Pancreas (tissue), 10 donors: ENCODE measurements around the gene KIAA0319L. TPM values are rescaled to one million over a fixed set of nuclear protein-coding genes. Genes with fewer than 3 reads are reported as not detected.

Source experiments
- ATAC-seq, 4 donors: fragments of 200-7000 bp; cut with Tn5 transposase; one replicate each; pipeline versions ENCODE4 v1.8.0 to v1.9.1; 2020; ENCODE audit warnings: mild to moderate bottlenecking in 4 of 4, moderate library complexity in 4 of 4
- DNase-seq, 6 donors: peaks; one replicate each; pipeline ENCODE4 v3.0.0-alpha.2; 2020
- FAIRE-seq: peaks from 2 replicates; lab custom pipeline; 2012; peaks lifted over from hg19 to GRCh38; lab: Jason Lieb, UNC
- H3K27ac ChIP-seq, 4 donors: fragments of 200-600 bp; sonication (generic); 1 replicate in 3 of 4; 2 replicates in 1 of 4; pipeline versions ENCODE4 v1.5.0 to v1.8.0; 2020
- H3K27me3 ChIP-seq, 4 donors: fragments of 200-600 bp; one replicate each; pipeline ENCODE4 v1.8.0; 2021
- H3K36me3 ChIP-seq, 3 donors: fragments of 200-600 bp; sonication (generic) in 1 of 3; one replicate each; pipeline versions ENCODE4 v1.5.0 to v1.8.0; 2020 to 2021
- H3K4me1 ChIP-seq, 3 donors: fragments of 200-600 bp; one replicate each; pipeline ENCODE4 v1.8.0; 2021
- H3K4me3 ChIP-seq, 4 donors: fragments of 200-600 bp; sonication (generic) in 2 of 4; one replicate each; pipeline versions ENCODE4 v1.5.0 to v1.8.0; 2020 to 2021
- H3K9me3 ChIP-seq, 4 donors: fragments of 200-600 bp; one replicate each; pipeline ENCODE4 v1.8.0; 2021
- WGBS, 2 donors: extraction: QIAGEN DNeasy Blood & Tissue Kit; methylation state at CpG; one replicate each; pipeline ENCODE4 v1.1.7; 2013; 5-methylcytosine and 5-hydroxymethylcytosine counted together
- intact Hi-C, 3 donors: fragments of 100-400 bp; cut with DNase I; formaldehyde crosslinking; loops; one replicate each; pipeline versions ENCODE4 v1.11.1 to v1.14.2; 2022
- polyA plus RNA-seq, 2 donors: library from polyadenylated mRNA; stranded (reverse); fragments of 200-250 nt; gene quantifications; one replicate each; pipeline ENCODE4 v1.2.3, GENCODE V29; 2013
- total RNA-seq, 6 donors: library from RNA; stranded (reverse); fragmentation: NEBNext Ultra II Directional in 4 of 6; extraction: Animal tissue kit (Norgen Biotek cat#: 25700) in 4 of 6; gene quantifications; one replicate each; pipeline versions ENCODE4 v1.2.1 to v1.2.4, GENCODE V29; 2021 to 2023
- TF ChIP-seq, protein P1 (sequence below), 4 donors: fragments of 200-600 bp; sonication (generic) in 3 of 4; IDR thresholded peaks; one replicate each; pipeline versions ENCODE4 v1.5.0 to v1.8.0; 2021; ENCODE audit warnings: antibody characterized with exemption in 4 of 4
- donor health status: healthy with polysubstance abuse.
- donor health status: DM: no; HTN: no; CAD: no; lungs with moderate emphysema.
- donor health status: DM: no; HTN: no; CAD: no.
- donor health status: control.
- donor health status: control.
- donor health status: Bipolar disorder and iron deficiency.
- donor health status: DM: yes; HTN: yes; CAD: no.
- donor health status: DM: no; HTN: no; CAD: no.
- donor health status: DM: no; HTN: no; CAD: no.
- donor health status: DM: yes; HTN: yes; CAD: no.

Gene KIAA0319L
- total and polyA plus RNA-seq, 8 donors: 22.9 to 50.8 (median 44.1) TPM

DNA sequence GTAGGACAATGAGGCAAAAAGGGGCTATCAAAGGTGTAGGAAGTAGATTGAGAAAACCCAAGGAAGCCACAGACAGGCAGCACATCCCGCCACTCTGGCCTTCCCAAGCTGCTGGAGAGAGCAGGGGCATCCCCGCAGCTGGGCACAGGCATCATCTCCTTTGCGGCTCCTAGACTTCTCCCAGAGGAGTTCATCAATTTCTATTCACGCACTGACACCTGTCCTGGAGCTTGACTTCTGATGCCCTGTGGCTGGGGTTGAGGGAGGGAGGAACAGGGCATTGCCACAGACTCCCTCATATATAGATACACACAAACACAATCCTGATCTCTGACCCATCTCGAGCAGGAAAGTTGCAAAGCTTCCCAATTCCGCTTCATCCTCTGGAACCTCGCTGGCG lies 14.1 kb upstream of the KIAA0319L start:
- DNase-seq (no peak), ATAC-seq (no peak), FAIRE-seq (no peak)
- H3K4me1 ChIP-seq: no peaks in the 10 kb centered on the region
- H3K27ac ChIP-seq: no peak overlapping the region
- intact Hi-C loops: loop anchor here in 1 of 3 donors (10.0 kb wide), 1 partner anchor 154 kb away; no protein-coding TSS in a partner anchor
- no peaks in the 10 kb centered on the region for H3K27me3 ChIP-seq
- no peaks in the 10 kb centered on the region for H3K9me3 ChIP-seq
- 86 to 92% methylated on average over 8 of the region's 8 CpGs for WGBS, 2 donors
- H3K36me3 ChIP-seq: no peaks in the 10 kb centered on the region
- no peak overlapping the region for H3K4me3 ChIP-seq
- TF ChIP-seq, protein P1, sequence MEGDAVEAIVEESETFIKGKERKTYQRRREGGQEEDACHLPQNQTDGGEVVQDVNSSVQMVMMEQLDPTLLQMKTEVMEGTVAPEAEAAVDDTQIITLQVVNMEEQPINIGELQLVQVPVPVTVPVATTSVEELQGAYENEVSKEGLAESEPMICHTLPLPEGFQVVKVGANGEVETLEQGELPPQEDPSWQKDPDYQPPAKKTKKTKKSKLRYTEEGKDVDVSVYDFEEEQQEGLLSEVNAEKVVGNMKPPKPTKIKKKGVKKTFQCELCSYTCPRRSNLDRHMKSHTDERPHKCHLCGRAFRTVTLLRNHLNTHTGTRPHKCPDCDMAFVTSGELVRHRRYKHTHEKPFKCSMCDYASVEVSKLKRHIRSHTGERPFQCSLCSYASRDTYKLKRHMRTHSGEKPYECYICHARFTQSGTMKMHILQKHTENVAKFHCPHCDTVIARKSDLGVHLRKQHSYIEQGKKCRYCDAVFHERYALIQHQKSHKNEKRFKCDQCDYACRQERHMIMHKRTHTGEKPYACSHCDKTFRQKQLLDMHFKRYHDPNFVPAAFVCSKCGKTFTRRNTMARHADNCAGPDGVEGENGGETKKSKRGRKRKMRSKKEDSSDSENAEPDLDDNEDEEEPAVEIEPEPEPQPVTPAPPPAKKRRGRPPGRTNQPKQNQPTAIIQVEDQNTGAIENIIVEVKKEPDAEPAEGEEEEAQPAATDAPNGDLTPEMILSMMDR (IDR thresholded peaks at IDR 0.05): no peak

DNA sequence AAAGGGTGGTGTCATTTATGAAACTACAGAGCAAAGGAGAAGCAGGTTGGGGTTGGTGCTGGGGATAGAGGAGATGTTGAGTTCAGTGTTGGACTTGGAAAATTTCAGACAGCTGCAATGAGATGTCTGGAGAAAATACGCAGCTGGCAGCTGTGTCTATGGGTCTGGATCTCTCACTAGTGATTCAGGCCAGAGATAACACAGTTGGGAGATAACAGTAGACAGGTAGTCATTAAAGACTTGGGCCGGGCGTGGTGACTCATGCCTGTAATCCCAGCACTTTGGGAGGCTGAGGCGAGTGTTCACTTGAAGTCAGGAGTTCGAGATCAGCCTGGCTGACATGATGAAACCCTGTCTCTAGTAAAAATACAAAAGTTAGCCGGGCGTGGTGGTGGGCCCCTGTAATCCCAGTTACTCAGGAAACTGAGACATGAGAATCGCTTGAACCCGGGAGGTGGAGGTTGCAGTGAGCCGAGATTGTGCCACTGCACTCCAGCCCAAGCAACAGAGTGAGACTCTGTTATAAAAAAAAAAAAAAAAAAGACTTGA lies 13.5 kb upstream of the KIAA0319L start:
- Histone ChIP-seq H3K27ac (no peak overlapping the region), H3K27me3 (no peaks in the 10 kb centered on the region), H3K9me3 (no peaks in the 10 kb centered on the region), H3K4me3 (no peak overlapping the region), H3K4me1 (no peaks in the 10 kb centered on the region), H3K36me3 (no peaks in the 10 kb centered on the region)
- TF ChIP-seq, protein P1 (IDR thresholded peaks at IDR 0.05): no peak
- intact Hi-C loops: loop anchor here in 1 of 3 donors (10.0 kb wide), 1 partner anchor 154 kb away; no protein-coding TSS in a partner anchor
- 70 to 77% methylated on average over 10 of the region's 10 CpGs for WGBS, 2 donors
- DNase-seq (no peak), ATAC-seq (no peak), FAIRE-seq (no peak)

DNA sequence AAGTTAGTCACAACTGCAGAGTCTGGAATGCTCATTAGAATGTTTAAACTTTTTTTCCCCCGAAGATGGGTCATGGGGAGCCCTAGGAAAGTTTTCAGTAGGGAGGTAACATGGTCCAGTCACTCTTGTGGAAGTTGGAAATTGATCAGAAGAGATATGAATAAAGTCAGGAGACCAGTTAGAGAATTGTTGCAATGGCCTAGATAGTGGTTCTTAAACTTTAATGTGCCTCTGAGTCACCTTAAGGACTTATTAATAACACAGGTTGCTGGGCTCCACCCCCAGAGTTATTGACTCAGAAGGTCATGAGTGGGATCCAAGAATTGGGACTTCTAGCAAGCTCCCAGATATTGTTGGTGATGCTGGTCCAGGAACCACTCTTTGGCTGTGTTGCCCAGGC lies 12.7 kb upstream of the KIAA0319L start:
- Histone ChIP-seq H3K4me3 (no peak overlapping the region), H3K27ac (no peak overlapping the region), H3K36me3 (no peaks in the 10 kb centered on the region), H3K9me3 (no peaks in the 10 kb centered on the region), H3K4me1 (no peaks in the 10 kb centered on the region), H3K27me3 (no peaks in the 10 kb centered on the region)
- DNase-seq: no peak
- intact Hi-C loops: loop anchor here (5.0 to 10.0 kb wide), 3 partner anchors 147 to 202 kb away; partner anchors contain the start of gene C1orf216 (in 2 of the 3)
- TF ChIP-seq, protein P1 (IDR thresholded peaks at IDR 0.05): no peak
- no peak for ATAC-seq
- FAIRE-seq: no peak
- 70 to 73% methylated on average over 1 of the region's 1 CpG for WGBS, 2 donors

DNA sequence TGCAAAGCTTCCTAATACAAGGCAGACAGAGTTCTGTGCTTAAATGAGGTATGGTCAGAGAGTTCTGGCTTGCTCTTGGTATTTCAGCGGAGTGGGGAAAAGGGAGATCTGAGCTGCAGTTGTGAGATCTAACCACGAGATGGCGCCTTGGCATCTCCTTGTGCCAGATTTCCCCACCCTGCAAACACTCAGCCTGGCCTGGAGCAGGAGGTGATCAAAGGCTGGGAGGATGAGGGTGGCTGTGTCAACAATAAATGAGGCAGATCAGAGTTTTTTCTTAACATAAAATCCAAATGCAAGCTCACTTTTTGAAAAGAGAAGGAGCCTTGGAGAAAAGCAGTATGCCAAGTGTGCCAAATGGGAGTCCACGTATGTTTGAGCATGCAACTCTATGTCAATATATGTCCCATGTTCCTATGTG lies 11.8 kb upstream of the KIAA0319L start:
- no peaks in the 10 kb centered on the region for H3K4me1 ChIP-seq
- FAIRE-seq (no peak), ATAC-seq (peak; percentile 62 to 87 (median 80)), DNase-seq (peak in 5 of 6 donors; percentile 43 to 79 (median 68))
- H3K4me3 ChIP-seq: no peak overlapping the region
- no peak overlapping the region for H3K27ac ChIP-seq
- no peaks in the 10 kb centered on the region for H3K36me3 ChIP-seq
- intact Hi-C loops: loop anchor here in 2 of 3 donors (5.0 kb wide), 2 partner anchors 148 to 203 kb away; partner anchors contain the start of gene C1orf216 (in 2 of the 2)
- TF ChIP-seq, protein P1 (IDR thresholded peaks at IDR 0.05): peak; percentile 63 to 79 (median 71)
- H3K27me3 ChIP-seq: no peaks in the 10 kb centered on the region
- H3K9me3 ChIP-seq: no peaks in the 10 kb centered on the region
- 17 to 27% methylated on average over 4 of the region's 4 CpGs for WGBS, 2 donors
